Endothelial cell of umbilical vein (primary cell): ENCODE results near the gene LYRM2. TPM values are rescaled to one million over a fixed set of nuclear protein-coding genes. Genes with fewer than 3 reads are reported as not detected.

ENCODE experiments used
- BruUV-seq: library from RNA; stranded (reverse); fragments of 400-500 nt; replicated peaks from 2 replicates; lab custom pipeline; 2021; lab: Mats Ljungman, UMichigan
- CTCF ChIA-PET: fragments of 300-600, 350-600 bp; sonication (Branson Sonifier 250); formaldehyde crosslinking; loops from one replicate; lab custom pipeline; 2021; ENCODE audit warnings: antibody characterized with exemption, inconsistent platforms; lab: Charles Lee
- POLR2A ChIA-PET: fragments of 300-600, 350-600 bp; sonication (Branson Sonifier 250); formaldehyde crosslinking; loops from one replicate; lab custom pipeline; 2021; ENCODE audit warnings: antibody characterized with exemption, inconsistent platforms; lab: Charles Lee
- DNase-seq: peaks from one replicate; pipeline ENCODE4 v3.0.0-alpha.2; 2011; ENCODE audit warnings: low read depth, low spot score
- FAIRE-seq: peaks from 2 replicates; lab custom pipeline; 2011; peaks lifted over from hg19 to GRCh38; lab: Jason Lieb, UNC
- H2AFZ ChIP-seq: 2 replicates; pipeline ENCODE4 v1.6.0; 2012; ENCODE audit warnings: low read depth, low read length, control low read depth, inconsistent platforms
- H3K27ac ChIP-seq: 2 replicates; pipeline ENCODE4 v1.5.1; 2011; ENCODE audit warnings: low read depth, mild to moderate bottlenecking, control low read depth, low read length, moderate library complexity; ENCODE audit not compliant: insufficient read depth
- H3K27me3 ChIP-seq, 2 experiments: 2 replicates each; pipeline versions ENCODE4 v1.6.0 to v1.6.1; 2011; ENCODE audit warnings: low read length in 2 of 2, mixed read lengths in 1 of 2; ENCODE audit not compliant: control insufficient read depth in 2 of 2, insufficient read depth in 2 of 2
- H3K36me3 ChIP-seq, 2 experiments: 2 replicates in 1 of 2; 3 replicates in 1 of 2; pipeline ENCODE4 v1.5.1; 2011; ENCODE audit warnings: low read length in 2 of 2, mild to moderate bottlenecking in 1 of 2, moderate library complexity in 1 of 2; ENCODE audit not compliant: control insufficient read depth in 2 of 2, insufficient read depth in 2 of 2; ENCODE audit errors: extremely low read depth in 1 of 2
- H3K4me1 ChIP-seq: 3 replicates; pipeline ENCODE4 v1.5.1; 2011; ENCODE audit warnings: mild to moderate bottlenecking, low read length; ENCODE audit not compliant: control insufficient read depth, insufficient read depth; ENCODE audit errors: extremely low read depth
- H3K4me2 ChIP-seq: 2 replicates; pipeline ENCODE4 v1.6.1; 2011; ENCODE audit warnings: low read length, control low read depth, mixed read lengths; ENCODE audit not compliant: insufficient read depth
- H3K4me3 ChIP-seq, 3 experiments: fragments of 200-600 bp in 1 of 3; sonication (generic), shearing (Covaris generic) in 1 of 3; replicated peaks in 1 of 3; 2 replicates each; pipeline ENCODE4 v1.5.1; 2011 to 2016; ENCODE audit warnings: control low read depth in 3 of 3, low read length in 3 of 3, mild to moderate bottlenecking in 2 of 3, inconsistent platforms in 1 of 3, low read depth in 1 of 3, moderate library complexity in 1 of 3; ENCODE audit not compliant: insufficient read depth in 1 of 3
- H3K79me2 ChIP-seq: 2 replicates; pipeline ENCODE4 v1.6.0; 2012; ENCODE audit warnings: low read length, inconsistent platforms; ENCODE audit not compliant: control insufficient read depth, insufficient read depth
- H3K9ac ChIP-seq: replicated peaks from 2 replicates; pipeline ENCODE3; 2011; ENCODE audit warnings: low read length, control low read depth; ENCODE audit not compliant: insufficient read depth; ENCODE audit errors: extremely low read depth
- H3K9me1 ChIP-seq: replicated peaks from 3 replicates; pipeline ENCODE4 v1.6.0; 2011; ENCODE audit warnings: mild to moderate bottlenecking, low read length; ENCODE audit not compliant: control insufficient read depth, insufficient read depth; ENCODE audit errors: extremely low read depth
- H3K9me3 ChIP-seq: replicated peaks from 2 replicates; pipeline ENCODE4 v1.5.1; 2012; ENCODE audit warnings: low read length, inconsistent platforms; ENCODE audit not compliant: control insufficient read depth, insufficient read depth
- H4K20me1 ChIP-seq: replicated peaks from 2 replicates; pipeline ENCODE3; 2011; ENCODE audit warnings: mild to moderate bottlenecking, low read length; ENCODE audit not compliant: control insufficient read depth, insufficient read depth; ENCODE audit errors: extremely low read depth
- EZH2 ChIP-seq: IDR thresholded peaks from 2 replicates; pipeline ENCODE4 v1.6.1; 2012; ENCODE audit warnings: borderline replicate concordance, low read depth, mild to moderate bottlenecking, moderate library complexity, low read length, inconsistent platforms; ENCODE audit not compliant: severe bottlenecking
- FOS ChIP-seq: IDR thresholded peaks from 2 replicates; pipeline ENCODE4 v1.6.1; 2011; ENCODE audit warnings: mild to moderate bottlenecking, low read length, moderate library complexity, borderline replicate concordance; ENCODE audit not compliant: insufficient read depth
- GATA2 ChIP-seq: IDR thresholded peaks from 2 replicates; pipeline ENCODE4 v1.7.0; 2011; ENCODE audit warnings: low read depth, mild to moderate bottlenecking, moderate library complexity, mixed read lengths, low read length; ENCODE audit not compliant: insufficient read length, insufficient read depth
- JUN ChIP-seq: IDR thresholded peaks from 2 replicates; pipeline ENCODE4 v1.6.1; 2011; ENCODE audit warnings: borderline replicate concordance, low read depth; ENCODE audit not compliant: insufficient read length, insufficient read depth
- MYC ChIP-seq: IDR thresholded peaks from one replicate; pipeline ENCODE4 v1.6.1; 2011; ENCODE audit warnings: mild to moderate bottlenecking, low read depth, low read length
- POLR2A ChIP-seq: IDR thresholded peaks from 2 replicates; pipeline ENCODE4 v1.6.1; 2012; ENCODE audit warnings: low read depth, mild to moderate bottlenecking, control low read depth, low read length
- POLR2AphosphoS5 ChIP-seq: IDR thresholded peaks from 2 replicates; pipeline ENCODE4 v1.6.1; 2012; ENCODE audit warnings: low read depth, mild to moderate bottlenecking, control low read depth, low read length, moderate library complexity; ENCODE audit not compliant: insufficient read depth
- dilution Hi-C: fragments of 300-500 bp; cut with MboI; formaldehyde crosslinking; loops from one replicate; pipeline ENCODE4 v1.15.0; 2019; ENCODE audit warnings: low sequenced_read_pairs; ENCODE audit not compliant: extremely low pct_ligation_motif_present
- intact Hi-C: fragments of 100-400 bp; cut with micrococcal nuclease; formaldehyde crosslinking; loops from one replicate; pipeline ENCODE4 v1.10.0; 2022
- polyA plus RNA-seq, 4 experiments: library from polyadenylated mRNA; depleted of rRNA in 3 of 4; stranded (reverse) in 3 of 4; unstranded in 1 of 4; fragments of >200 nt; gene quantifications; 2 replicates each; pipeline versions ENCODE4 v1.2.1 to v1.2.3, GENCODE V29; 2011 to 2012; ENCODE audit warnings: missing spikeins in 1 of 4
- total RNA-seq: library from RNA; stranded (reverse); gene quantifications from 2 replicates; pipeline ENCODE4 v1.2.3, GENCODE V29; 2021
- TF ChIP-seq, protein P1 (sequence below), 2 donors: IDR thresholded peaks; 1 replicate in 1 of 2; 2 replicates in 1 of 2; pipeline ENCODE4 v1.5.1; 2011; ENCODE audit warnings: low read length in 2 of 2, mild to moderate bottlenecking in 2 of 2, moderate library complexity in 2 of 2, control low read depth in 1 of 2, inconsistent platforms in 1 of 2, low read depth in 1 of 2; ENCODE audit not compliant: insufficient read depth in 1 of 2; ENCODE audit errors: extremely low read depth in 1 of 2
- TF ChIP-seq, protein P2 (sequence below): IDR thresholded peaks from 2 replicates; pipeline ENCODE4 v1.6.1; 2011; ENCODE audit not compliant: insufficient read depth, insufficient read length

LYRM2 gene
- total and polyA plus RNA-seq, 2 donors (not counting 3 experiments of a cell fraction or from before 2014, with no cell fraction given): 11.8 to 41.9 TPM

DNA sequence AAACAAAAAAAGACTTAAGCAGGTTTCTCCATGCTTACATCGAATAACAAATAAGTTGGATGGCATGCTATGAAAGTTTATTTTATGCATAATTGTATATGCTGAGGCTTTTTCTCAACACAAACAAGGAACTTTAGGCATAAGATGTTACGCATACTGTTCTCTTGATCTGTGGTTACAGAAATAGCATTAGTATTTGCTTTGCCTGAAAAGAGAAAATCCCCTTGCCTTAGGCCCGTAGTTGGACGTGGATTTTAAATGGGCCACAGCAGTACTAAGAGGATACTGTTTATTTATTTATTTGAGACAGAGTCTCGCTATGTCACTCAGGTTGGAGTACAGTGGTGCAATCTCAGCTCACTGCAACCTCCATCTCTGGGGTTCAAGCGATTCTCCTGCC is 19.0 kb downstream of the LYRM2 start:
- Histone ChIP-seq H3K36me3 (no peaks in the 10 kb centered on the region), H3K9me3 (no peaks in the 10 kb centered on the region), H4K20me1 (no peaks in the 10 kb centered on the region), H3K9me1 (no peaks in the 10 kb centered on the region), H3K27me3 (no peaks in the 10 kb centered on the region), H3K79me2 (no peaks in the 10 kb centered on the region), H3K4me3 (no peak overlapping the region), H3K9ac (no peak overlapping the region), H3K4me2 (no peak overlapping the region), H3K4me1 (no peaks in the 10 kb centered on the region), H3K27ac (no peak overlapping the region), H2AFZ (no peak overlapping the region)
- no peak for FAIRE-seq
- intact Hi-C loops (no loop called here), dilution Hi-C loops (no loop called here)
- ChIA-PET CTCF (no interaction called here), POLR2A (no interaction called here)
- no TSS peak for BruUV-seq
- TF ChIP-seq POLR2A: no peak
- no peak for TF ChIP-seq FOS
- no peak for TF ChIP-seq EZH2
- DNase-seq: no peak

DNA sequence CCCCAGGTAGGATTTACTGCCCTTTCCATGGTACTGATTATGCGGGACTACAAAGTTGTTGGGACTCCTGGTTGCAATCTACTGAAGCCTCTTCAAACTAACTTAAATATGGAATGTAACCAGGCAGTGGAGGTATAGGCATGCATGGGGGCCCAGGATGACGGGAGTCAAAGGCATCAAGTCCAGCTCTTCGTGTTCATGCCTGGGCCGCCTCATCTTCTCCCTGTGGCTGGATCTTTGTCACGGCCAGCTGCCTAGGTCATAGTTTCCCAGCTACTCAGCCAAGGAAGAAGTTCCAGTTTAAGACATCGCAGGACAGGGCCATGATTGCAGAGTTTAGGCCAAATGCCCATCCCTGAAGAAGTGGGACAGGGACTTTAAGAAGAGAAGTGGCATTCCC is 20.5 kb downstream of the LYRM2 start:
- Histone ChIP-seq H3K4me1 (no peaks in the 10 kb centered on the region), H3K79me2 (no peaks in the 10 kb centered on the region), H3K4me2 (no peak overlapping the region), H3K27me3 (no peaks in the 10 kb centered on the region), H3K4me3 (no peak overlapping the region), H3K36me3 (no peaks in the 10 kb centered on the region), H3K9ac (no peak overlapping the region), H3K9me3 (no peaks in the 10 kb centered on the region), H3K27ac (no peak overlapping the region), H3K9me1 (no peaks in the 10 kb centered on the region), H2AFZ (no peak overlapping the region), H4K20me1 (no peaks in the 10 kb centered on the region)
- ChIA-PET POLR2A (no interaction called here), CTCF (interaction anchor here (1.0 to 1.3 kb wide), 2 partner anchors 8 to 9 kb away, joined by 3 to 4 read pairs; no protein-coding TSS in a partner anchor)
- dilution Hi-C loops (no loop called here), intact Hi-C loops (no loop called here)
- no peak for DNase-seq
- TF ChIP-seq, protein P1, sequence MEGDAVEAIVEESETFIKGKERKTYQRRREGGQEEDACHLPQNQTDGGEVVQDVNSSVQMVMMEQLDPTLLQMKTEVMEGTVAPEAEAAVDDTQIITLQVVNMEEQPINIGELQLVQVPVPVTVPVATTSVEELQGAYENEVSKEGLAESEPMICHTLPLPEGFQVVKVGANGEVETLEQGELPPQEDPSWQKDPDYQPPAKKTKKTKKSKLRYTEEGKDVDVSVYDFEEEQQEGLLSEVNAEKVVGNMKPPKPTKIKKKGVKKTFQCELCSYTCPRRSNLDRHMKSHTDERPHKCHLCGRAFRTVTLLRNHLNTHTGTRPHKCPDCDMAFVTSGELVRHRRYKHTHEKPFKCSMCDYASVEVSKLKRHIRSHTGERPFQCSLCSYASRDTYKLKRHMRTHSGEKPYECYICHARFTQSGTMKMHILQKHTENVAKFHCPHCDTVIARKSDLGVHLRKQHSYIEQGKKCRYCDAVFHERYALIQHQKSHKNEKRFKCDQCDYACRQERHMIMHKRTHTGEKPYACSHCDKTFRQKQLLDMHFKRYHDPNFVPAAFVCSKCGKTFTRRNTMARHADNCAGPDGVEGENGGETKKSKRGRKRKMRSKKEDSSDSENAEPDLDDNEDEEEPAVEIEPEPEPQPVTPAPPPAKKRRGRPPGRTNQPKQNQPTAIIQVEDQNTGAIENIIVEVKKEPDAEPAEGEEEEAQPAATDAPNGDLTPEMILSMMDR (IDR thresholded peaks at IDR 0.05; ENCODE audit: extremely low read depth in 1 of 2, insufficient read depth in 1 of 2, low read depth in 1 of 2, low read length in 2 of 2): no peak
- TF ChIP-seq, protein P2, sequence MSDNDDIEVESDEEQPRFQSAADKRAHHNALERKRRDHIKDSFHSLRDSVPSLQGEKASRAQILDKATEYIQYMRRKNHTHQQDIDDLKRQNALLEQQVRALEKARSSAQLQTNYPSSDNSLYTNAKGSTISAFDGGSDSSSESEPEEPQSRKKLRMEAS: no peak
- TF ChIP-seq FOS: no peak
- TF ChIP-seq MYC: no peak
- no peak for TF ChIP-seq POLR2AphosphoS5
- TF ChIP-seq POLR2A: no peak
- no peak for TF ChIP-seq GATA2
- TF ChIP-seq JUN: no peak
- no peak for TF ChIP-seq EZH2
- no peak for FAIRE-seq
- no TSS peak for BruUV-seq
